Astrocyte (in vitro differentiated cells and primary cell): ENCODE measurements around the gene TARP.
A peak's percentile ranks its signal among the peaks of the same experiment; 100 is the strongest.

Experiments used
- DNase-seq: peaks from one replicate; pipeline ENCODE4 v3.0.0-alpha.2; 2010; ENCODE audit warnings: low read depth
- FAIRE-seq: peaks from 2 replicates; lab custom pipeline; 2011; peaks lifted over from hg19 to GRCh38; lab: Jason Lieb, UNC
- H2AFZ ChIP-seq: 2 replicates; pipeline ENCODE4 v1.6.0; 2012; ENCODE audit warnings: low read depth, low read length, inconsistent platforms
- H3K27ac ChIP-seq: 2 replicates; pipeline ENCODE4 v1.5.1; 2011; ENCODE audit warnings: low read depth, low read length, inconsistent platforms
- H3K27me3 ChIP-seq: 2 replicates; pipeline ENCODE4 v1.6.0; 2011; ENCODE audit warnings: low read length, inconsistent platforms; ENCODE audit not compliant: insufficient read depth
- H3K36me3 ChIP-seq: 2 replicates; pipeline ENCODE4 v1.5.1; 2011; ENCODE audit warnings: low read length, inconsistent platforms; ENCODE audit not compliant: insufficient read depth
- H3K4me1 ChIP-seq: 2 replicates; pipeline ENCODE4 v1.5.1; 2011; ENCODE audit warnings: low read length, inconsistent platforms; ENCODE audit not compliant: insufficient read depth
- H3K4me2 ChIP-seq: 2 replicates; pipeline ENCODE4 v1.6.0; 2012; ENCODE audit warnings: low read length, inconsistent platforms
- H3K4me3 ChIP-seq: 2 replicates; pipeline ENCODE4 v1.5.1; 2011; ENCODE audit warnings: low read depth, mild to moderate bottlenecking, low read length, inconsistent platforms; ENCODE audit not compliant: insufficient read depth
- H3K79me2 ChIP-seq: 2 replicates; pipeline ENCODE4 v1.6.0; 2012; ENCODE audit warnings: mild to moderate bottlenecking, low read length, inconsistent platforms; ENCODE audit not compliant: insufficient read depth
- H3K9ac ChIP-seq: 2 replicates; pipeline ENCODE4 v1.6.0; 2012; ENCODE audit warnings: mild to moderate bottlenecking, low read length, inconsistent platforms
- H3K9me3 ChIP-seq: 2 replicates; pipeline ENCODE4 v1.5.1; 2012; ENCODE audit warnings: low read depth, mild to moderate bottlenecking, low read length, inconsistent platforms; ENCODE audit not compliant: insufficient read depth
- H4K20me1 ChIP-seq: 2 replicates; pipeline ENCODE4 v1.6.0; 2012; ENCODE audit warnings: low read length, inconsistent platforms; ENCODE audit not compliant: insufficient read depth
- H3K27ac Mint-ChIP-seq: one replicate; pipeline ENCODE4 v1.8.0; 2021; ENCODE audit warnings: mild to moderate bottlenecking, mixed read lengths; ENCODE audit not compliant: unreplicated experiment
- H3K27me3 Mint-ChIP-seq: one replicate; pipeline ENCODE4 v1.8.0; 2021; ENCODE audit warnings: low read depth, mixed read lengths; ENCODE audit not compliant: unreplicated experiment
- H3K36me3 Mint-ChIP-seq: one replicate; pipeline ENCODE4 v1.8.0; 2021; ENCODE audit warnings: low read depth, mixed read lengths; ENCODE audit not compliant: unreplicated experiment
- H3K4me1 Mint-ChIP-seq: one replicate; pipeline ENCODE4 v1.8.0; 2021; ENCODE audit warnings: low read depth, mixed read lengths; ENCODE audit not compliant: unreplicated experiment
- H3K4me3 Mint-ChIP-seq: one replicate; pipeline ENCODE4 v1.8.0; 2021; ENCODE audit warnings: mild to moderate bottlenecking, moderate library complexity, mixed read lengths; ENCODE audit not compliant: unreplicated experiment
- H3K9me3 Mint-ChIP-seq: one replicate; pipeline ENCODE4 v1.8.0; 2021; ENCODE audit warnings: mild to moderate bottlenecking, mixed read lengths; ENCODE audit not compliant: unreplicated experiment
- EZH2 ChIP-seq: IDR thresholded peaks from 2 replicates; pipeline ENCODE4 v1.6.1; 2012; ENCODE audit warnings: mild to moderate bottlenecking, low read length, inconsistent platforms; ENCODE audit not compliant: insufficient read depth
- TF ChIP-seq, protein P1 (sequence below): IDR thresholded peaks from 2 replicates; pipeline ENCODE4 v1.5.1; 2011; ENCODE audit warnings: low read depth, mild to moderate bottlenecking, inconsistent platforms, low read length, moderate library complexity; ENCODE audit not compliant: insufficient read depth

The TARP gene

DNA sequence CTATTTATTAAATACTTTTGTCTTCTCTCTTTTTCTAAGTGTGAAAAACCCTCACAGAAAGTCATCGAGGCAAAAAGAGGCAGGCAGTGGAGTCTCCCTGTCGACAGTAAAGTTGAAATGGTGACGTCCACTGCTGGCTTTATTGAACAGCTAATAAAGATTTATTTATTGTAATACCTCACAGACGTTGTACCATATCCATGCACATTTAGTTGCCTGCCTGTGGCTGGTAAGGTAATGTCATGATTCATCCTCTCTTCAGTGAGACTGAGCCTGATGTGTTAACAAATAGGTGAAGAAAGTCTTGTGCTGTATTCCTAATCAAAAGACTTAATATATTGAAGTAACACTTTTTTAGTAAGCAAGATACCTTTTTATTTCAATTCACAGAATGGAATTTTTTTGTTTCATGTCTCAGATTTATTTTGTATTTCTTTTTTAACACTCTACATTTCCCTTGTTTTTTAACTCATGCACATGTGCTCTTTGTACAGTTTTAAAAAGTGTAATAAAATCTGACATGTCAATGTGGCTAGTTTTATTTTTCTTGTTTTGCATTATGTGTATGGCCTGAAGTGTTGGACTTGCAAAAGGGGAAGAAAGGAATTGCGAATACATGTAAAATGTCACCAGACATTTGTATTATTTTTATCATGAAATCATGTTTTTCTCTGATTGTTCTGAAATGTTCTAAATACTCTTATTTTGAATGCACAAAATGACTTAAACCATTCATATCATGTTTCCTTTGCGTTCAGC lies 43.4 kb downstream of the TARP start:
- DNase-seq (peak; percentile 30), FAIRE-seq (no peak)
- Histone ChIP-seq H3K4me3 (no peak overlapping the region), H2AFZ (no peak overlapping the region), H4K20me1 (peaks cover 14% of the 10 kb centered on the region), H3K79me2 (no peaks in the 10 kb centered on the region), H3K36me3 (peaks cover 11% of the 10 kb centered on the region), H3K27me3 (no peaks in the 10 kb centered on the region), H3K9ac (no peak overlapping the region), H3K9me3 (no peaks in the 10 kb centered on the region), H3K27ac (no peak overlapping the region), H3K4me2 (no peak overlapping the region), H3K4me1 (peaks cover 7% of the 10 kb centered on the region)
- Mint-ChIP-seq H3K27ac (peak overlapping the region; percentile 55), H3K9me3 (no peaks in the 10 kb centered on the region), H3K4me3 (no peak overlapping the region), H3K4me1 (peaks cover 22% of the 10 kb centered on the region), H3K36me3 (peaks cover 7% of the 10 kb centered on the region), H3K27me3 (no peaks in the 10 kb centered on the region)
- TF ChIP-seq EZH2, result no peak
- TF ChIP-seq, protein P1, sequence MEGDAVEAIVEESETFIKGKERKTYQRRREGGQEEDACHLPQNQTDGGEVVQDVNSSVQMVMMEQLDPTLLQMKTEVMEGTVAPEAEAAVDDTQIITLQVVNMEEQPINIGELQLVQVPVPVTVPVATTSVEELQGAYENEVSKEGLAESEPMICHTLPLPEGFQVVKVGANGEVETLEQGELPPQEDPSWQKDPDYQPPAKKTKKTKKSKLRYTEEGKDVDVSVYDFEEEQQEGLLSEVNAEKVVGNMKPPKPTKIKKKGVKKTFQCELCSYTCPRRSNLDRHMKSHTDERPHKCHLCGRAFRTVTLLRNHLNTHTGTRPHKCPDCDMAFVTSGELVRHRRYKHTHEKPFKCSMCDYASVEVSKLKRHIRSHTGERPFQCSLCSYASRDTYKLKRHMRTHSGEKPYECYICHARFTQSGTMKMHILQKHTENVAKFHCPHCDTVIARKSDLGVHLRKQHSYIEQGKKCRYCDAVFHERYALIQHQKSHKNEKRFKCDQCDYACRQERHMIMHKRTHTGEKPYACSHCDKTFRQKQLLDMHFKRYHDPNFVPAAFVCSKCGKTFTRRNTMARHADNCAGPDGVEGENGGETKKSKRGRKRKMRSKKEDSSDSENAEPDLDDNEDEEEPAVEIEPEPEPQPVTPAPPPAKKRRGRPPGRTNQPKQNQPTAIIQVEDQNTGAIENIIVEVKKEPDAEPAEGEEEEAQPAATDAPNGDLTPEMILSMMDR, result no peak

DNA sequence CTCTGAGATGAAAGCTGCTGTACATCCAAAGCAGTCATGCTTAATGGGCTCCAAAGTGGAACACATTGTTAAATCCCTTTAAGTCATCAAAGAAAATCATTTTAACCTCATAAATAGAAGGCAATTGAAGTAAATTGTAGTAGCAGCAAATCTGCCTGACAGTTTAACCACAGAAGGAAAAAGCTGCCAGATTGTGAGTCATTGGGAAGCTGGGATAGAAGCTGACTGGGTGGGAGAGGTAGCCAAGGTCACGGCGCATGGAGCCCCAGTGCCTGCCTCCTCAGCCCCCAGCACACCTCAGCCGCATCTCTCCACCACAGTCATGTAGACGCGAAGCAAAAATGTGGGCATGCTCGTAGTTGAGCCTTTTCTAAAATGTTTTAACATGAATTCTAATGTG lies 44.0 kb downstream of the TARP start:
- Histone ChIP-seq H3K9ac (no peak overlapping the region), H3K9me3 (no peaks in the 10 kb centered on the region), H3K79me2 (no peaks in the 10 kb centered on the region), H4K20me1 (peaks cover 14% of the 10 kb centered on the region), H3K4me2 (peak overlapping the region; percentile 26), H2AFZ (no peak overlapping the region), H3K4me3 (no peak overlapping the region), H3K4me1 (peaks cover 7% of the 10 kb centered on the region), H3K27me3 (no peaks in the 10 kb centered on the region), H3K36me3 (peaks cover 13% of the 10 kb centered on the region), H3K27ac (no peak overlapping the region)
- Mint-ChIP-seq H3K4me1 (peaks cover 24% of the 10 kb centered on the region), H3K27me3 (no peaks in the 10 kb centered on the region), H3K9me3 (no peaks in the 10 kb centered on the region), H3K36me3 (peaks cover 7% of the 10 kb centered on the region), H3K27ac (peak overlapping the region; percentile 55), H3K4me3 (peak overlapping the region; percentile 36)
- DNase-seq (peak; percentile 87), FAIRE-seq (no peak)
- TF ChIP-seq EZH2, result no peak
- TF ChIP-seq, protein P1, result no peak

DNA sequence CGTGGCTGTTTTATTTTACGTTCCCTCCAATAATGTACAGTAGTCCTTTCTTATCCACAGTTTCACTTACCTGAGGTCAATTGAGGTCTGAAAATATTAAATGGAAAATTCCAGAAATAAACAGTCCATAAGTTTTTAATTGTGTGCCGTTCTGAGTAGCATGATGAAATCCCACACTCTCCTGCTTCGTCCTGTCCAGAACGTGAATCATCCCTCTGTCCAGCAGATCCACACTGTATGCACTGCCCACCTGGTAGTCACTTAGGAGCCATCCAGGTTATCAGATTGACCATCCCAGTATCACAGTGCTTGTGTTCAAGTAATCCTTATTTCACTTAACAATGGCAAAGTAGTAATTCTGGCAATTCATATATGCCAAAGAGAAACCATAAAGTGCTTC lies 49.0 kb downstream of the TARP start:
- H3K4me3 ChIP-seq, result no peak overlapping the region
- H3K36me3 ChIP-seq, result peaks cover 36% of the 10 kb centered on the region
- H3K9me3 ChIP-seq, result no peaks in the 10 kb centered on the region
- peaks cover 9% of the 10 kb centered on the region for H3K4me1 Mint-ChIP-seq
- H3K27ac ChIP-seq, result no peak overlapping the region
- H3K27me3 ChIP-seq, result no peaks in the 10 kb centered on the region
- no peak overlapping the region for H2AFZ ChIP-seq
- H3K36me3 Mint-ChIP-seq, result peaks cover 2% of the 10 kb centered on the region
- peaks cover 16% of the 10 kb centered on the region for H4K20me1 ChIP-seq
- no peak overlapping the region for H3K4me3 Mint-ChIP-seq
- FAIRE-seq, result no peak
- no peak overlapping the region for H3K4me2 ChIP-seq
- no peak for DNase-seq
- no peaks in the 10 kb centered on the region for H3K79me2 ChIP-seq
- H3K27me3 Mint-ChIP-seq, result no peaks in the 10 kb centered on the region
- peak overlapping the region; percentile 16 for H3K27ac Mint-ChIP-seq
- TF ChIP-seq, protein P1, result no peak
- no peak for TF ChIP-seq EZH2
- no peak overlapping the region for H3K9ac ChIP-seq
- peaks cover 5% of the 10 kb centered on the region for H3K4me1 ChIP-seq
- no peaks in the 10 kb centered on the region for H3K9me3 Mint-ChIP-seq
